ENCODE measurements around the gene MET. TPM values are rescaled to one million over a fixed set of nuclear protein-coding genes. Genes with fewer than 3 reads are reported as not detected.
"Not testable (repeated sequence)": the region's sequence is repeated elsewhere in the genome, so short reads cannot be mapped to it uniquely, and the experiment has no call there.

The MET gene
- total RNA-seq, 1 donor from 2014 or later = 7.0 TPM

GRCh38 chr7:116815041-116815440, 143.0 kb downstream of the MET start:
- no peaks in the 10 kb centered on the region for H4K20me1 ChIP-seq (ENCODE audit: low read depth)
- no peaks in the 10 kb centered on the region for H3K9me3 ChIP-seq (ENCODE audit: low read depth)
- Mint-ChIP-seq H3K36me3 (no peaks in the 10 kb centered on the region), H3K9me3 (no peaks in the 10 kb centered on the region), H3K4me3 (no peak overlapping the region), H3K27ac (no peak overlapping the region), H3K27me3 (ENCODE audit: insufficient read depth, low read depth) (no peaks in the 10 kb centered on the region), H3K4me1 (peaks cover 8% of the 10 kb centered on the region)
- no peak overlapping the region for H3K9ac ChIP-seq
- DNase-seq (ENCODE audit: low spot score) = no peak
- no peaks in the 10 kb centered on the region for H3F3A ChIP-seq (ENCODE audit: low read depth)
- no peaks in the 10 kb centered on the region for H3K79me2 ChIP-seq (ENCODE audit: low read depth)
- no peaks in the 10 kb centered on the region for H3K27me3 ChIP-seq
- no peak overlapping the region for H3K4me2 ChIP-seq
- H3K27ac ChIP-seq = no peak overlapping the region
- no peak overlapping the region for H3K4me3 ChIP-seq
- TF ChIP-seq EZH2 (IDR thresholded peaks at IDR 0.05) = no peak
- no peak for TF ChIP-seq EZH2phosphoT487 (IDR thresholded peaks at IDR 0.05)
- TF ChIP-seq CTCF (IDR thresholded peaks at IDR 0.05) = no peak
- no peaks in the 10 kb centered on the region for H3K36me3 ChIP-seq
- H3K4me1 ChIP-seq = no peaks in the 10 kb centered on the region
- peak overlapping the region; percentile 17 for H2AFZ ChIP-seq (replicated peaks)

GRCh38 chr7:116820149-116820548, 148.2 kb downstream of the MET start:
- H3K9ac ChIP-seq = no peak overlapping the region
- no peaks in the 10 kb centered on the region for H3K9me3 Mint-ChIP-seq
- TF ChIP-seq EZH2 (IDR thresholded peaks at IDR 0.05) (no peak), EZH2phosphoT487 (IDR thresholded peaks at IDR 0.05) (no peak), CTCF (IDR thresholded peaks at IDR 0.05) (no peak)
- H3K36me3 Mint-ChIP-seq = no peaks in the 10 kb centered on the region
- DNase-seq (ENCODE audit: low spot score) = no peak
- no peak overlapping the region for H3K4me3 Mint-ChIP-seq
- no peak overlapping the region for H3K27ac Mint-ChIP-seq
- H3K4me2 ChIP-seq = no peak overlapping the region
- H3K9me3 ChIP-seq (ENCODE audit: low read depth) = no peaks in the 10 kb centered on the region
- H2AFZ ChIP-seq (replicated peaks) = peak overlapping the region; percentile 4
- no peaks in the 10 kb centered on the region for H3K27me3 Mint-ChIP-seq (ENCODE audit: insufficient read depth, low read depth)
- no peaks in the 10 kb centered on the region for H4K20me1 ChIP-seq (ENCODE audit: low read depth)
- no peaks in the 10 kb centered on the region for H3K4me1 ChIP-seq
- H3F3A ChIP-seq (ENCODE audit: low read depth) = no peaks in the 10 kb centered on the region
- no peaks in the 10 kb centered on the region for H3K27me3 ChIP-seq
- no peaks in the 10 kb centered on the region for H3K36me3 ChIP-seq
- no peak overlapping the region for H3K27ac ChIP-seq
- H3K4me1 Mint-ChIP-seq = no peaks in the 10 kb centered on the region
- no peaks in the 10 kb centered on the region for H3K79me2 ChIP-seq (ENCODE audit: low read depth)
- no peak overlapping the region for H3K4me3 ChIP-seq

- not testable (repeated sequence) for H3K9ac ChIP-seq; H3K27me3 ChIP-seq; H3K27ac ChIP-seq; H3K4me2 ChIP-seq; H3K4me1 ChIP-seq; H3K36me3 Mint-ChIP-seq; H2AFZ ChIP-seq (replicated peaks); H3K9me3 ChIP-seq (ENCODE audit: low read depth); H3K79me2 ChIP-seq (ENCODE audit: low read depth); H3K27ac Mint-ChIP-seq; H3K9me3 Mint-ChIP-seq; H3K4me1 Mint-ChIP-seq; H3K27me3 Mint-ChIP-seq (ENCODE audit: insufficient read depth, low read depth); H3K4me3 Mint-ChIP-seq; DNase-seq (ENCODE audit: low spot score); H3K4me3 ChIP-seq; H3F3A ChIP-seq (ENCODE audit: low read depth); H4K20me1 ChIP-seq (ENCODE audit: low read depth); H3K36me3 ChIP-seq
These were observed 149.7 kb downstream of the MET start for GRCh38 chr7:116821647-116822046.

GRCh38 chr7:116824449-116824848, 152.5 kb downstream of the MET start:
- Histone ChIP-seq H3K27me3 (no peaks in the 10 kb centered on the region), H3K4me3 (no peak overlapping the region), H3K36me3 (no peaks in the 10 kb centered on the region), H3K9me3 (ENCODE audit: low read depth) (no peaks in the 10 kb centered on the region), H3F3A (ENCODE audit: low read depth) (no peaks in the 10 kb centered on the region), H3K9ac (no peak overlapping the region), H2AFZ (replicated peaks) (no peak overlapping the region), H3K4me2 (no peak overlapping the region), H4K20me1 (ENCODE audit: low read depth) (no peaks in the 10 kb centered on the region), H3K27ac (no peak overlapping the region), H3K79me2 (ENCODE audit: low read depth) (no peaks in the 10 kb centered on the region), H3K4me1 (no peaks in the 10 kb centered on the region)
- TF ChIP-seq CTCF (IDR thresholded peaks at IDR 0.05) (no peak), EZH2 (IDR thresholded peaks at IDR 0.05) (no peak), EZH2phosphoT487 (IDR thresholded peaks at IDR 0.05) (no peak)
- Mint-ChIP-seq H3K4me3 (no peak overlapping the region), H3K27me3 (ENCODE audit: insufficient read depth, low read depth) (no peaks in the 10 kb centered on the region), H3K27ac (no peak overlapping the region), H3K4me1 (no peaks in the 10 kb centered on the region), H3K9me3 (no peaks in the 10 kb centered on the region), H3K36me3 (no peaks in the 10 kb centered on the region)
- DNase-seq (ENCODE audit: low spot score) = no peak
